H9 (cell line): Measurements from ENCODE around the gene RASGRF1. TPM values are rescaled to one million over a fixed set of nuclear protein-coding genes. Genes with fewer than 3 reads are reported as not detected.

Experiments
- DNase-seq: peaks from one replicate; pipeline ENCODE4 v3.0.0-alpha.2; 2017
- H2AFZ ChIP-seq: one replicate; pipeline ENCODE4 v1.6.1; 2013; ENCODE audit warnings: mild to moderate bottlenecking, low read length, control low read depth, moderate library complexity
- H2AK5ac ChIP-seq: 2 replicates; pipeline ENCODE4 v1.6.1; 2013; ENCODE audit warnings: low read length, control low read depth, mixed read lengths; ENCODE audit not compliant: insufficient read length
- H2BK120ac ChIP-seq: one replicate; pipeline ENCODE4 v1.6.1; 2013; ENCODE audit warnings: low read depth, mild to moderate bottlenecking, low read length, control low read depth, inconsistent platforms; ENCODE audit not compliant: poor library complexity, severe bottlenecking
- H2BK12ac ChIP-seq: 2 replicates; pipeline ENCODE4 v1.6.1; 2013; ENCODE audit warnings: low read length, control low read depth, mixed read lengths, low read depth; ENCODE audit not compliant: insufficient read length
- H2BK15ac ChIP-seq: 2 replicates; pipeline ENCODE4 v1.6.1; 2013; ENCODE audit warnings: low read depth, low read length, control low read depth
- H2BK20ac ChIP-seq: one replicate; pipeline ENCODE4 v1.6.1; 2013; ENCODE audit warnings: low read depth, mild to moderate bottlenecking, low read length, control low read depth, inconsistent platforms; ENCODE audit not compliant: poor library complexity, severe bottlenecking
- H2BK5ac ChIP-seq: 2 replicates; pipeline ENCODE4 v1.6.1; 2013; ENCODE audit warnings: low read length, control low read depth, mixed read lengths; ENCODE audit not compliant: insufficient read length
- H3K14ac ChIP-seq: 2 replicates; pipeline ENCODE4 v1.6.1; 2013; ENCODE audit warnings: low read length, control low read depth; ENCODE audit not compliant: insufficient read depth
- H3K18ac ChIP-seq: 2 replicates; pipeline ENCODE4 v1.6.1; 2013; ENCODE audit warnings: low read depth, mild to moderate bottlenecking, mixed read lengths, low read length, control low read depth; ENCODE audit not compliant: insufficient read length
- H3K23ac ChIP-seq: 2 replicates; pipeline ENCODE4 v1.6.1; 2013; ENCODE audit warnings: low read length, control low read depth, mixed read lengths, low read depth; ENCODE audit not compliant: insufficient read length
- H3K23me2 ChIP-seq: 2 replicates; pipeline ENCODE4 v1.6.1; 2013; ENCODE audit warnings: low read depth, mild to moderate bottlenecking, mixed read lengths, low read length, control low read depth; ENCODE audit not compliant: insufficient read length, poor library complexity, severe bottlenecking
- H3K27ac ChIP-seq: 2 replicates; pipeline ENCODE4 v1.5.1; 2013; ENCODE audit warnings: low read length, control low read depth, mixed read lengths, low read depth; ENCODE audit not compliant: insufficient read length
- H3K27me3 ChIP-seq: 2 replicates; pipeline ENCODE4 v1.6.1; 2013; ENCODE audit warnings: low read length, control low read depth, inconsistent platforms; ENCODE audit not compliant: insufficient read depth
- H3K4ac ChIP-seq: 2 replicates; pipeline ENCODE4 v1.6.1; 2013; ENCODE audit warnings: low read depth, mild to moderate bottlenecking, control low read depth, inconsistent platforms, low read length, moderate library complexity
- H3K4me1 ChIP-seq: 2 replicates; pipeline ENCODE4 v1.6.1; 2013; ENCODE audit warnings: low read length, control low read depth, inconsistent platforms; ENCODE audit not compliant: insufficient read depth
- H3K4me2 ChIP-seq: 2 replicates; pipeline ENCODE4 v1.6.1; 2013; ENCODE audit warnings: low read length, control low read depth, mixed read lengths; ENCODE audit not compliant: insufficient read length, insufficient read depth
- H3K56ac ChIP-seq: 2 replicates; pipeline ENCODE4 v1.6.1; 2013; ENCODE audit warnings: low read depth, mild to moderate bottlenecking, mixed read lengths, low read length, control low read depth; ENCODE audit not compliant: insufficient read length
- H3K79me1 ChIP-seq: 2 replicates; pipeline ENCODE4 v1.6.1; 2013; ENCODE audit warnings: low read depth, mild to moderate bottlenecking, moderate library complexity, low read length, control low read depth, inconsistent platforms; ENCODE audit not compliant: insufficient read depth, poor library complexity, severe bottlenecking
- H3K79me2 ChIP-seq: 2 replicates; pipeline ENCODE4 v1.6.1; 2013; ENCODE audit warnings: low read length, control low read depth, inconsistent platforms; ENCODE audit not compliant: insufficient read depth
- H3K9ac ChIP-seq: 2 replicates; pipeline ENCODE4 v1.6.1; 2013; ENCODE audit warnings: low read length, control low read depth, mixed read lengths; ENCODE audit not compliant: insufficient read length; ENCODE audit errors: extremely low read depth
- H3K9me3 ChIP-seq: one replicate; pipeline ENCODE4 v1.6.1; 2013; ENCODE audit warnings: low read depth, low read length, inconsistent platforms; ENCODE audit not compliant: control insufficient read depth
- H3T11ph ChIP-seq: one replicate; pipeline ENCODE4 v1.6.1; 2013; ENCODE audit warnings: mild to moderate bottlenecking, low read length, control low read depth, inconsistent platforms
- H4K20me1 ChIP-seq: one replicate; pipeline ENCODE4 v1.6.1; 2013; ENCODE audit not compliant: control insufficient read depth, insufficient read length, insufficient read depth
- H4K5ac ChIP-seq: 2 replicates; pipeline ENCODE4 v1.6.1; 2013; ENCODE audit warnings: low read depth, mild to moderate bottlenecking, mixed read lengths, low read length, control low read depth; ENCODE audit not compliant: insufficient read length
- H4K8ac ChIP-seq: replicated peaks from 2 replicates; pipeline ENCODE4 v1.6.1; 2013; ENCODE audit warnings: low read length, control low read depth, mixed read lengths, low read depth; ENCODE audit not compliant: insufficient read length
- H4K91ac ChIP-seq: 2 replicates; pipeline ENCODE4 v1.6.1; 2013; ENCODE audit warnings: low read depth, mild to moderate bottlenecking, moderate library complexity, mixed read lengths, low read length, control low read depth; ENCODE audit not compliant: insufficient read length
- H3K27ac Mint-ChIP-seq, 3 experiments: 2 replicates in 2 of 3; 3 replicates in 1 of 3; pipeline ENCODE4 v1.8.0; 2020 to 2021; ENCODE audit warnings: mixed read lengths in 3 of 3, mild to moderate bottlenecking in 1 of 3, moderate library complexity in 1 of 3
- H3K27me3 Mint-ChIP-seq: 2 replicates; pipeline ENCODE4 v1.8.0; 2021; ENCODE audit warnings: low read depth, mild to moderate bottlenecking, moderate library complexity, mixed read lengths
- H3K36me3 Mint-ChIP-seq, 3 experiments: 2 replicates in 2 of 3; 3 replicates in 1 of 3; pipeline ENCODE4 v1.8.0; 2020 to 2021; ENCODE audit warnings: low read depth in 3 of 3, mixed read lengths in 3 of 3; ENCODE audit not compliant: insufficient read depth in 1 of 3
- H3K4me1 Mint-ChIP-seq, 2 experiments: 2 replicates each; pipeline ENCODE4 v1.8.0; 2020; ENCODE audit warnings: mixed read lengths in 2 of 2
- H3K4me3 Mint-ChIP-seq, 2 experiments: 2 replicates in 1 of 2; 3 replicates in 1 of 2; pipeline ENCODE4 v1.8.0; 2020 to 2021; ENCODE audit warnings: mild to moderate bottlenecking in 2 of 2, mixed read lengths in 2 of 2, moderate library complexity in 1 of 2
- H3K9me3 Mint-ChIP-seq, 2 experiments: 2 replicates in 1 of 2; 3 replicates in 1 of 2; pipeline ENCODE4 v1.8.0; 2020; ENCODE audit warnings: mild to moderate bottlenecking in 2 of 2, mixed read lengths in 2 of 2, moderate library complexity in 1 of 2
- WGBS: extraction: QIAGEN DNeasy Blood & Tissue Kit; methylation state at CpG from one replicate; pipeline ENCODE4 v1.1.7; 2013; ENCODE audit warnings: missing lambda C conversion rate, low lambda C conversion rate, mixed read lengths; ENCODE audit not compliant: insufficient read length; ENCODE audit errors: extremely low coverage; 5-methylcytosine and 5-hydroxymethylcytosine counted together
- total RNA-seq: library from RNA; stranded (reverse); gene quantifications from 2 replicates; pipeline ENCODE4 v1.2.1, GENCODE V29; 2021
- TF ChIP-seq, protein P1 (sequence below): fragments of 200-600 bp; sonication (generic); conservative IDR thresholded peaks from 3 replicates; pipeline ENCODE4 v1.8.0; 2021; ENCODE audit warnings: antibody characterized with exemption, mild to moderate bottlenecking

Gene RASGRF1
- total RNA-seq, 1 experiment from 2014 or later = 0.48 TPM

- H3K79me1 ChIP-seq = no peaks in the 10 kb centered on the region
- H3K9me3 ChIP-seq = no peaks in the 10 kb centered on the region
- no peak overlapping the region for H3K18ac ChIP-seq
- no peaks in the 10 kb centered on the region for H4K20me1 ChIP-seq
- no peak overlapping the region for H2AK5ac ChIP-seq
- DNase-seq = no peak
- peaks cover 3% of the 10 kb centered on the region; the same call in 1 of the 2 replicates for H3K27me3 Mint-ChIP-seq
- H3T11ph ChIP-seq = no peak overlapping the region
- H3K27me3 ChIP-seq = no peaks in the 10 kb centered on the region
- no peaks in the 10 kb centered on the region; a peak in 1 of 7 replicates for H3K36me3 Mint-ChIP-seq
- H3K4me2 ChIP-seq = no peak overlapping the region
- H3K4ac ChIP-seq = no peak overlapping the region
- WGBS = no CpG with 5 or more reads among the region's 6 CpGs
- H4K8ac ChIP-seq = no peak overlapping the region
- H2BK120ac ChIP-seq = no peak overlapping the region
- H3K23me2 ChIP-seq = no peaks in the 10 kb centered on the region
- no peak overlapping the region for H3K14ac ChIP-seq
- no peak overlapping the region for H2BK15ac ChIP-seq
- H3K27ac Mint-ChIP-seq = no peak overlapping the region
- H2AFZ ChIP-seq = no peak overlapping the region
- no peak overlapping the region for H3K27ac ChIP-seq
- H4K91ac ChIP-seq = no peak overlapping the region
- no peak overlapping the region for H3K23ac ChIP-seq
- no peak overlapping the region for H4K5ac ChIP-seq
- no peak overlapping the region for H3K9ac ChIP-seq
- H3K79me2 ChIP-seq = no peaks in the 10 kb centered on the region
- H3K4me3 Mint-ChIP-seq = no peak overlapping the region
- TF ChIP-seq, protein P1, sequence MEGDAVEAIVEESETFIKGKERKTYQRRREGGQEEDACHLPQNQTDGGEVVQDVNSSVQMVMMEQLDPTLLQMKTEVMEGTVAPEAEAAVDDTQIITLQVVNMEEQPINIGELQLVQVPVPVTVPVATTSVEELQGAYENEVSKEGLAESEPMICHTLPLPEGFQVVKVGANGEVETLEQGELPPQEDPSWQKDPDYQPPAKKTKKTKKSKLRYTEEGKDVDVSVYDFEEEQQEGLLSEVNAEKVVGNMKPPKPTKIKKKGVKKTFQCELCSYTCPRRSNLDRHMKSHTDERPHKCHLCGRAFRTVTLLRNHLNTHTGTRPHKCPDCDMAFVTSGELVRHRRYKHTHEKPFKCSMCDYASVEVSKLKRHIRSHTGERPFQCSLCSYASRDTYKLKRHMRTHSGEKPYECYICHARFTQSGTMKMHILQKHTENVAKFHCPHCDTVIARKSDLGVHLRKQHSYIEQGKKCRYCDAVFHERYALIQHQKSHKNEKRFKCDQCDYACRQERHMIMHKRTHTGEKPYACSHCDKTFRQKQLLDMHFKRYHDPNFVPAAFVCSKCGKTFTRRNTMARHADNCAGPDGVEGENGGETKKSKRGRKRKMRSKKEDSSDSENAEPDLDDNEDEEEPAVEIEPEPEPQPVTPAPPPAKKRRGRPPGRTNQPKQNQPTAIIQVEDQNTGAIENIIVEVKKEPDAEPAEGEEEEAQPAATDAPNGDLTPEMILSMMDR = no peak
- H2BK12ac ChIP-seq = no peak overlapping the region
- no peak overlapping the region for H2BK5ac ChIP-seq
- H3K4me1 Mint-ChIP-seq = peaks cover 6 to 11% of the 10 kb centered on the region in 2 experiments
- no peak overlapping the region for H3K56ac ChIP-seq
- H3K9me3 Mint-ChIP-seq = peaks cover 0 to 3% of the 10 kb centered on the region in 2 experiments; a peak in 2 of 5 replicates
- H2BK20ac ChIP-seq = peak overlapping the region; percentile 83
- H3K4me1 ChIP-seq = peaks cover 5% of the 10 kb centered on the region; the same call in 1 of the 2 replicates
Observed at GRCh38 chr15:78960308-78960707, 130.3 kb downstream of the RASGRF1 start.
